ENCODE data around the gene OR8D1.

The OR8D1 gene

GRCh38 chr11:124307093-124307492, 6.7 kb downstream of the OR8D1 start:
- Histone ChIP-seq H3K9me3 (ENCODE audit: severe bottlenecking) (no peaks in the 10 kb centered on the region), H3K27ac (no peak overlapping the region), H3K4me3 (ENCODE audit: low read depth, low read length) (no peak overlapping the region), H3K36me3 (no peaks in the 10 kb centered on the region), H3K27me3 (ENCODE audit: insufficient read depth, low read depth, severe bottlenecking) (no peaks in the 10 kb centered on the region)
- TF ChIP-seq, protein P1, sequence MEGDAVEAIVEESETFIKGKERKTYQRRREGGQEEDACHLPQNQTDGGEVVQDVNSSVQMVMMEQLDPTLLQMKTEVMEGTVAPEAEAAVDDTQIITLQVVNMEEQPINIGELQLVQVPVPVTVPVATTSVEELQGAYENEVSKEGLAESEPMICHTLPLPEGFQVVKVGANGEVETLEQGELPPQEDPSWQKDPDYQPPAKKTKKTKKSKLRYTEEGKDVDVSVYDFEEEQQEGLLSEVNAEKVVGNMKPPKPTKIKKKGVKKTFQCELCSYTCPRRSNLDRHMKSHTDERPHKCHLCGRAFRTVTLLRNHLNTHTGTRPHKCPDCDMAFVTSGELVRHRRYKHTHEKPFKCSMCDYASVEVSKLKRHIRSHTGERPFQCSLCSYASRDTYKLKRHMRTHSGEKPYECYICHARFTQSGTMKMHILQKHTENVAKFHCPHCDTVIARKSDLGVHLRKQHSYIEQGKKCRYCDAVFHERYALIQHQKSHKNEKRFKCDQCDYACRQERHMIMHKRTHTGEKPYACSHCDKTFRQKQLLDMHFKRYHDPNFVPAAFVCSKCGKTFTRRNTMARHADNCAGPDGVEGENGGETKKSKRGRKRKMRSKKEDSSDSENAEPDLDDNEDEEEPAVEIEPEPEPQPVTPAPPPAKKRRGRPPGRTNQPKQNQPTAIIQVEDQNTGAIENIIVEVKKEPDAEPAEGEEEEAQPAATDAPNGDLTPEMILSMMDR (IDR thresholded peaks at IDR 0.05; ENCODE audit: low read depth, low read length) = no peak
- DNase-seq = no peak

GRCh38 chr11:124302347-124303125, 11.2 kb downstream of the OR8D1 start:
- Histone ChIP-seq H3K36me3 (no peaks in the 10 kb centered on the region), H3K27ac (no peak overlapping the region), H3K27me3 (ENCODE audit: insufficient read depth, low read depth, severe bottlenecking) (no peaks in the 10 kb centered on the region), H3K4me3 (ENCODE audit: low read depth, low read length) (no peak overlapping the region), H3K9me3 (ENCODE audit: severe bottlenecking) (no peaks in the 10 kb centered on the region)
- TF ChIP-seq, protein P1 (IDR thresholded peaks at IDR 0.05; ENCODE audit: low read depth, low read length) = no peak
- no peak for DNase-seq

DNA sequence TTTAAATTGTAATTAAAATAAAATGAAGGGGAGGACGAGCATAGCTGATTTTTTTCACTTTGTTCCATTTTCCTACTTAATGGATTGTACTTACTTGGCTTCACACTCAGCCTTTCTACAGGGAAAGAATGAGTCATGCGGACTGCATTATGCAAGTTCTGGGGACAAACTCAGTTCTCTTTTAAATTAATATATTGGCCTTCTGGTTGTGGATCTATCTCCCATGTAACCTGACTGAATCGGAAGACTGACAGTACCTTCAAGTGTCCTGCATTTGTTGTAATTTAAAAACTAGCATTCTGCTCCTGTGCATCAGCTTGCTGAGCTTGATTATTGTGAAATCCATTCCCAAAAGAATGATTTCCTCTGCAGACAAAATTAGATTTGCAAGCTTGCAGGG, 12.2 kb downstream of the OR8D1 start:
- TF ChIP-seq, protein P1 (IDR thresholded peaks at IDR 0.05; ENCODE audit: low read depth, low read length) = no peak
- Histone ChIP-seq H3K9me3 (ENCODE audit: severe bottlenecking) (no peaks in the 10 kb centered on the region), H3K27me3 (ENCODE audit: insufficient read depth, low read depth, severe bottlenecking) (no peaks in the 10 kb centered on the region), H3K4me3 (ENCODE audit: low read depth, low read length) (no peak overlapping the region), H3K36me3 (no peaks in the 10 kb centered on the region), H3K27ac (no peak overlapping the region)
- no peak for DNase-seq

DNA sequence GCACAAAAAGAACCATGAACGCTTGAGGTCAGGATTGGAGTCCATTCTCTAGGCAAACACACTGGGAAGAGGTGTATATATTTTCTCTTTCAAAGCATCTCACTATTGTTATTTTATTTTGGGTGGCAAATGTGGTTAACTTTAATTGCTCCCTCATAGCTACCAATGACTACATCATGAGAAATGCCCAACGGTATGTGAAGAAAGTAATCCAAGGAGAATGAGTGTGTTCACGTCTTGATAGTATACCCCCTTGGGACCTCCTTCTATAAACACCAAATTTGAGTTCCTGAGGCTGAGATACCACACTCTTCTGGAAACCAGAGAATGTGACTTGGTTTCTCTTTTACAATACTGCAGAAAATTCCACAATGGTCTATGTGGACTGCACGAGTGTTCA, 15.8 kb downstream of the OR8D1 start:
- TF ChIP-seq, protein P1 (IDR thresholded peaks at IDR 0.05; ENCODE audit: low read depth, low read length) = no peak
- Histone ChIP-seq H3K36me3 (no peaks in the 10 kb centered on the region), H3K9me3 (ENCODE audit: severe bottlenecking) (no peaks in the 10 kb centered on the region), H3K27ac (no peak overlapping the region), H3K27me3 (ENCODE audit: insufficient read depth, low read depth, severe bottlenecking) (no peaks in the 10 kb centered on the region), H3K4me3 (ENCODE audit: low read depth, low read length) (no peak overlapping the region)
- DNase-seq = no peak

- no peak for DNase-seq
- Histone ChIP-seq H3K27me3 (ENCODE audit: insufficient read depth, low read depth, severe bottlenecking) (no peaks in the 10 kb centered on the region), H3K36me3 (no peaks in the 10 kb centered on the region), H3K9me3 (ENCODE audit: severe bottlenecking) (no peaks in the 10 kb centered on the region), H3K27ac (no peak overlapping the region), H3K4me3 (ENCODE audit: low read depth, low read length) (no peak overlapping the region)
- TF ChIP-seq, protein P1 (IDR thresholded peaks at IDR 0.05; ENCODE audit: low read depth, low read length) = no peak
These were observed 17.7 kb downstream of the OR8D1 start for GRCh38 chr11:124296016-124296415.

DNA sequence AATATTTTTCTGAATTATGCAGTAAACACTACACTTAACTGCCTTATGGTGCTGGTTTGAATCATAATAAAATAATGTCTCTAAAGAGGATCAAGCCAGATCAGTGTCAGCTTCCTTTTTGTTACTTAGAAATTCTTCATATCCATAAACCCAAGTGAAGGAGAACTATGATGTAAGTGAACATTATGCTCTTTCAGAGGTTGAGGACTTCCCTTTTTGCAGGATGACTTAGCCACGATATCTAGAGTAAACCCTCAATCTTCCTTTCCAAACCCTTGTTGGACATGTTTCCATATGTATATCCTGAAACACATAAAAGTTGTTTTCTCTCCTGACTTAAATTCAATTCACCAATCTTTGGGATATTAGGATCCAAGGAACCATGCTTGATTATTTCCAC, 19.1 kb downstream of the OR8D1 start:
- H3K27ac ChIP-seq = no peak overlapping the region
- H3K27me3 ChIP-seq (ENCODE audit: insufficient read depth, low read depth, severe bottlenecking) = no peaks in the 10 kb centered on the region
- no peaks in the 10 kb centered on the region for H3K9me3 ChIP-seq (ENCODE audit: severe bottlenecking)
- no peak overlapping the region for H3K4me3 ChIP-seq (ENCODE audit: low read depth, low read length)
- no peaks in the 10 kb centered on the region for H3K36me3 ChIP-seq
- TF ChIP-seq, protein P1 (IDR thresholded peaks at IDR 0.05; ENCODE audit: low read depth, low read length) = no peak
- DNase-seq = no peak

Measured in WERI-Rb-1 (cell line).